ENCODE data around the gene CERKL.

CERKL gene

DNA sequence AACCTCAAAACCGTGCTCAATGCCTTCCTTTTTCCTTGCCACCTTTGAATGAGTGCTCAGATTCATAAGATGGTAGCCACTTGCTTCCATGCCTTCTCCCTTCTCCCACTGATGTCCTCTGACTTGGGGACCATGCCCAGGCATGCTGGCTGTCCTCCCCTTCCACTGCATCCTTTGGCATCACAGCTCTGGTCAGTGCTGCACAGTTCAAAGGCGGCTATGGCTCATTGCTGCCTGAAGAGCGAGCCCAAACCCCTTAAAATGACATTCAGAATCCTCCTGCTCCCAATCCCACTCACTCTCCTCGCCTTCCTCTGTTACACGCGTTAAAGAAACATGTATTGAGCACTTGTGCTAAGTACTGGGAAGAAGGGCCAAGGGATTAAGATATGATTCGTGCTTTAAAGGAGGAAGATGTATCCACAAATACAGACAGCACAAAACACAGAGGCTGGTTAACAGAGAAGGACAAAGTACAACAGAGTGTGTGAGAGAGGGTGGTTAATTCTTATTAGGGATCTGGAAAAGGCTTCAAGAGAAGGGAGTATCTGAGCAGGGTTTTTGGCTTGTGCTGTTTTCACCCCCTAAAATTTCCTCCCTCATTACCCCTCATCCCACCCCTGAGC is 81.8 kb downstream of the CERKL start:
- TF ChIP-seq, protein P1, sequence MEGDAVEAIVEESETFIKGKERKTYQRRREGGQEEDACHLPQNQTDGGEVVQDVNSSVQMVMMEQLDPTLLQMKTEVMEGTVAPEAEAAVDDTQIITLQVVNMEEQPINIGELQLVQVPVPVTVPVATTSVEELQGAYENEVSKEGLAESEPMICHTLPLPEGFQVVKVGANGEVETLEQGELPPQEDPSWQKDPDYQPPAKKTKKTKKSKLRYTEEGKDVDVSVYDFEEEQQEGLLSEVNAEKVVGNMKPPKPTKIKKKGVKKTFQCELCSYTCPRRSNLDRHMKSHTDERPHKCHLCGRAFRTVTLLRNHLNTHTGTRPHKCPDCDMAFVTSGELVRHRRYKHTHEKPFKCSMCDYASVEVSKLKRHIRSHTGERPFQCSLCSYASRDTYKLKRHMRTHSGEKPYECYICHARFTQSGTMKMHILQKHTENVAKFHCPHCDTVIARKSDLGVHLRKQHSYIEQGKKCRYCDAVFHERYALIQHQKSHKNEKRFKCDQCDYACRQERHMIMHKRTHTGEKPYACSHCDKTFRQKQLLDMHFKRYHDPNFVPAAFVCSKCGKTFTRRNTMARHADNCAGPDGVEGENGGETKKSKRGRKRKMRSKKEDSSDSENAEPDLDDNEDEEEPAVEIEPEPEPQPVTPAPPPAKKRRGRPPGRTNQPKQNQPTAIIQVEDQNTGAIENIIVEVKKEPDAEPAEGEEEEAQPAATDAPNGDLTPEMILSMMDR (IDR thresholded peaks at IDR 0.05; ENCODE audit: borderline replicate concordance, insufficient read depth, low read depth, low read length) = no peak
- no peak overlapping the region for H3K4me3 ChIP-seq (ENCODE audit: low read depth, low read length)

DNA sequence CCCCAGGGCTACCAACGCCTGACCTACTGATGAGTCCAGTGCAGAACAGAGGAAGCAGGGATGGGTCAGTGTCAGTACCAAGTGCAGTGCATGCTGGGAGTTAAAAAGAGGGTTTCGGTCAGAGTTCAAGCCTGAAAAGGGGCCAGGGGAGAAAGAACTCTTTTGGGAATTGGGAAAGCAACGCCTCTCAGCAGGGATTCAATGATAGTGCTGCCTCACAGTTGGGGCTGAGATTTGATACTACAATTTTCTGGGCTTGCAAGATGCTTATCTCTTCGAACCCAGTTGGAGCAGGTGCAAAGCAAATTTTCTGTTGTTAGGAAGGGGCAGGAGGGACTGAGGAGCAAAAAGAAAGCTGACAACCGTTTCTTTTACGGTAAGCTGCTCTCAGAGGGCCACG is 82.6 kb downstream of the CERKL start:
- TF ChIP-seq, protein P1 (IDR thresholded peaks at IDR 0.05; ENCODE audit: borderline replicate concordance, insufficient read depth, low read depth, low read length) = no peak
- H3K4me3 ChIP-seq (ENCODE audit: low read depth, low read length) = no peak overlapping the region

DNA sequence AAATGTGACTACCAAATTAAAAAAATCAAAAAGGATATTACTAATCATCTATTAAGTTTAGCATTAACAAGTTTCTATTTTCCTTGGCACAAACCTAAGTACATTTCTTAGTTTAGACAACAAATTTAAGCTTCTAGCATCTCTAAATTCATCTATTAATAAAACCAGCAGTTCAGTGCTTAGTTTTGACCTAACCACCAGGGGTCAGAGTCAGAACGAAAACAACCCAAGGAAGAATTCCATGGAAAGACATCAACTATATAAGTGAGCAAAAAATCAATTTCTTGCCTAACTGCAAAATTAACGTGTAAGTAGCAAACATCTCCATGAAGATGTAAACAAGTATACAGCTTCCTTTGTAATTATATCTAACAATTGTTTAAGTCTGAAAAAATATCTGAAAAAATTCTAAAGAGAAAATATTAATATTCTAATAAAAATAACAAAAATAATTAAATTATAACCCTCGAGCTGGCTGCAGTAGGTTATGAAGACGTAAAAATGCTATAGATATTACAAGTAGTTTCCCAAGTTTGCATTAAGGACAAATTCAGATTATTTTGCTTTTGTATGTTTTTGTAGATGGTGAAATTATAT is 83.7 kb downstream of the CERKL start:
- H3K4me3 ChIP-seq (ENCODE audit: low read depth, low read length) = no peak overlapping the region
- TF ChIP-seq, protein P1 (IDR thresholded peaks at IDR 0.05; ENCODE audit: borderline replicate concordance, insufficient read depth, low read depth, low read length) = peak; percentile 18; the same call in 1 of the 2 replicates

DNA sequence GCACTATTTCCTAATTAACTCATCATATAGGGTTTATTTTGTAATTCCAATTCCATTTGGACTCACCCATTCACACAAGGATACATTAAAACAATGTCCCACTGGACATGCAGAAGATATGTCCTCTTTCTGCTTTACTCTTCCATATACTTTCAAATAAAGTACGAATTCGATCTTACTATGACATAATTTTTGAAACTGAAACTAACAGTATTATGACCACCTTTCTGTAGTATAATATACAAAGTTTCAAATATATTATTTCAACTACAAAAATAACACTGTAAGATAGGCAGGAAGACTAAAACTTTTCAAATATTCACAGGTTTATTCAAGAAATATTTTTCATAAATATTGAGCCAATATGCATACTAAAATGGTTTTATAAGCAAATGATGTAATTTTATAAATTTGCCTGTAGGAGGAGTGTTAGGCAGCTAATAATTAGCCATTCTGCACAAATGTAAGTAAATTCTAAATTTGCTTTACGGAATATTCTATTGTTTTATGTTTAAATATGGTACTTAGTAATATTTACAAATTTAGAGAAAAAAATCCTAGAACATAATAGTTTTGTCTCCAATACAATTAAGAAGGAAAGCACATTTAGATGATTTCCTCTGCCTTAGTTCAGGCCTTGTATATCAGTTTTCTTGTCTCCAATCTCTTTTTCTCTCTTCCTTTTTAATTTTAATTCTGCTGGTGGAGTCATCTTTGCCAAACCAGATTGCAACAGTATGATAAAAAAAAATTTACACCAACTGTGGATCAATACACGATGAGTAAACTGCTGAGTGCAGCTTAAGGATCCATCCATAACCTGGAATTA is 85.9 kb downstream of the CERKL start:
- no peak overlapping the region for H3K4me3 ChIP-seq (ENCODE audit: low read depth, low read length)
- TF ChIP-seq, protein P1 (IDR thresholded peaks at IDR 0.05; ENCODE audit: borderline replicate concordance, insufficient read depth, low read depth, low read length) = no peak

DNA sequence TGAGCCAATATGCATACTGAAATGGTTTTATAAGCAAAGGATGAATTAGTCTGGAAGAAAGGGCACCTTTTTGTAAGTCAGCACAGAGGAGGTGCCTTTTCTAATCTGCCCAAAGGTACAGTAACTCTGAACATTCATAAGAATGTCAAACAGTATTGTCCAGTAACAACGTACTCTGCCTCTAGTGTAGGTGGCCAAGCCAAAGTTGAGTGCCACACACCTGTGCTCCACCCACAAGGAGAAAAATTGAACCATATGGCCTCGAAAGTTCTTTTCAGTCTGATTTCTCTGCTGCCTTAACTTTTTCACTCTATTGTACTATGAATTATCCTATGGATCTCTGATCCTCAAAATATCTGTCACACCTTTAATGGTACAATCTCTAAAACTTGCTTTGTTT is 86.8 kb downstream of the CERKL start:
- no peak overlapping the region for H3K4me3 ChIP-seq (ENCODE audit: low read depth, low read length)
- TF ChIP-seq, protein P1 (IDR thresholded peaks at IDR 0.05; ENCODE audit: borderline replicate concordance, insufficient read depth, low read depth, low read length) = no peak

DNA sequence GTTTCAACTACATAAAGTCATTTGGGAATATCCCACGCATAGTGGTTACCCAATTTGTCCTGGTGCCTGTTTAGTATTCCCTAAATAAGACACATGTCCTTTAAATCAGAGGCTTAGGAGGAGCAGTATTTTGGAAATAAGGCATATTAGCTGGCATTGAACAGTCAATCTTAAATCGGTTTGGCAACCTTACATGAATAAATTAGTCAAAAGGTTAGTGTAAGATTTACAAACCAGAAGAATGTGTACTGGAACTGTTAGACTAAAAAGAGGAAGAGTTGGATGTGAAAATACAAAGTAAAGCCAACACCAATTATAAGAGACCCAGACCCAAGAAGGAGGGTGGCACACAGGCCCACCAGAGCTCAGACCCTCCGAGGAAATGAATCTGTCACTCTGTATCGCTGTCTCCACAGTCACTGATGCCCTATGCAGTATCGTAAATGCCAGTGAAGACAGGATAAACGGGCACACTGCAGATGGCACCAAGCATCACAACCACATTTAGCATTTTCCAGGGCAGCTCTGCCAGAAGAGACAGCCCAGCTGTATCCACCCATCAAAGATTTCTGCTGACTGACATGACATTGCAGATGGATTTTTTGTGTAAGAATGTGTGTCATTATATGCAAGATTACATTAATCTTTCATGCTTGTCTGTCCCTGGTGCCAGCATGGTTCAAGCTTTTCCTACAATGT is 90.4 kb downstream of the CERKL start:
- no peak overlapping the region for H3K4me3 ChIP-seq (ENCODE audit: low read depth, low read length)
- TF ChIP-seq, protein P1 (IDR thresholded peaks at IDR 0.05; ENCODE audit: borderline replicate concordance, insufficient read depth, low read depth, low read length) = no peak
